B cell (primary cell): Measurements from ENCODE around the gene NRXN2.

Experiments
- CTCF ChIP-seq: fragments of 200-600 bp; IDR thresholded peaks from one replicate; pipeline ENCODE4 v1.8.0; 2022; ENCODE audit warnings: antibody characterized with exemption, mild to moderate bottlenecking
- EZH2 ChIP-seq: IDR thresholded peaks from 2 replicates; pipeline ENCODE4 v1.6.1; 2012; ENCODE audit warnings: borderline replicate concordance, low read depth, mild to moderate bottlenecking, moderate library complexity, low read length; ENCODE audit not compliant: insufficient read depth, poor library complexity, severe bottlenecking

- no peak for TF ChIP-seq CTCF
- no peak for TF ChIP-seq EZH2
These were observed 41.8 kb downstream of the NRXN2 start for GRCh38 chr11:64681171-64681570.
